HG02763 (cell line): Measurements from ENCODE around the gene POGK.

Source experiments
- ATAC-seq: cut with Tn5 transposase; IDR thresholded peaks from one replicate; pipeline ENCODE4 v1.9.1; 2021; ENCODE audit warnings: mild to moderate bottlenecking, moderate library complexity; ENCODE audit not compliant: unreplicated experiment

POGK gene

DNA sequence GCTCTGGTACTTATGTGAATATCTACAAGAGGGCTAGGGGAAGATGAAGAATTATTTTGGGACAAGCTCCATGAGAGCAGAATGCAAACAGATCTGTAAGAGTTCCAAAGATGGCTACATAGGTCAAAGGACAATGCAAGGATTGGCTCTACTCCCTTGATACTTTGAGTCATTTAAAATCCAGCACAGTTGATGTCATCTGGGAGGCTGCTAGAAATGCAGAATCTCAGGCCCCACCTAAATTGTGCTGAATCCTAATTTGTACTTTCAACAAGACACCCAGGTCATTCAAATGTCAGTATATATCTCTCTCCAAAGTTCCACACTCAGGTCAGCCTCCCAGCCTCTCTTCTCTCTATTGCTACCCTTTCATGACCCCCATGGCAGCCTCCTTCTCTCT, 60.5 kb downstream of the POGK start:
- ATAC-seq: no peak

DNA sequence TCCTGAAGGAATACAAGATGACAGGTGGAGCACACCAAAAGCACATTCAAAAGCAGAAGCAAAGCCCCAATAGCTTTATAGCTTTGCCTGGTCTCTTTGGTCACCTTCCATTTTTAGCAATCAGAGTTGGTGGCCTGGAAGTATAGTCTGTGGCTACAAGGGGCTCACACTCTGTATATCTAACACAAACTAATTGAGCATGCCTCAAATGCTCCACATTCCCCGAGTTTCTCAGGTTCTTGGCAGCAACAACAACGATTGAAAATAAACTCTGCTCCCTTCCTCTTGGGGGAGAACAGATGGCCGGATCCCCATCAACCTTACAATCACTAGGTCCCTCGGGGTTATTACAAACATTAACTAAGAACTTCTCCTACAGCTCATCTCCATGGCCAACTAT, 61.7 kb downstream of the POGK start:
- ATAC-seq: no peak

DNA sequence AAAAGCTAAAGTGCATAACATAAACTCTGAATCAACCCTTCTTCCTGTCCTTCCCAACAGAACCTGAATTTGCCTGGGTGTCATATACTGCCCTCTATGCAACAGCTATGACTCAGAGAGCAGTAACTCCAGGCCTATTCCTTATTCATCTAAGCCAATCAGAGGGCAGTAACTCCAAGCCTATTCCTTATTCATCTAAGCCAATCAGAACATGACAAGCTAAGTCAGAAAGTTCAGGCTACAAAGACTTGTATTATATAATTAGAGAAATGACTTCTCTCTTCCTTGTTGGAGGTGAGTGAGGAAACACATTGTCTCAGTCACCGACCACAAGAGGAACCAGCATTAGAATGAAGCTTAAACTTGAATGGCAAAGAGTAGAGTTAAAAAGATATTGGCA, 63.0 kb downstream of the POGK start:
- ATAC-seq: no peak

DNA sequence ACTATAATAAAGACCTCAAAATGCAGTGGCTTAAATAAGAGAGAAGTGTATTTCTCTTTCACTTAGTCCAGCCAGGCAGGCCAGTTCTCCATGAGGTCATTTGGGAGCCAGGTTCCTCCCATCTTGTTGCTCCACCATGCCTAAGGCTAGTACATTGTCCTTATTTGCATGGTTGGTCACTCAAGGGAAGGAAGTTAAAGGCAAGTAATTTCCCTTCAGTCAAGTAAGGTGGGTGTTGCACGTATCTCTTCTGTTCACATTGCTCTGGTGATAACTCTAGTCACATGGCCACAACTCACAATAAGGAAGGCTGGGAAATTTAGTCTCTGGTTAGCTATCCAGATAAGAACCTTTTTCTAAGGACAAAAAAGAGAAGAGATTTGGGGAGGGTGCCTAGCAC, 64.0 kb downstream of the POGK start:
- ATAC-seq: no peak

DNA sequence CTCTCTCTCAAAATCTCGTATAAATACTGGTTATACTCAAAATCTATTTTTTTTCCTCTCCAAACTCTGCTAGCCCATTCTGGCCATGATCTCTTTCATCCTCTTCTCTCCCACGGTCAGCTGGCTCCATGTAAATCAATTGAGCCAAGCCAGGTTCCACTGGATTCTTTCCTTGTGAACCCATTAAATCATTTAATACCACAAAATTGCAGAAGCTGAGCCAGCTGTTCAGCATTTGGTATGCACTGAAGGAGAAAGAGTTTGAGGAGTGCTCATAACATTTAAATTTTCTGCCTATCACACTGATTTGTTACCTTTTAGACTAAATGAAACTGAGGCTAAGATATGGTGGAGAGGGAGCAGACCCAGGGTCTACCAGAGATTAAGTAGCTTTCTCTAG, 65.9 kb downstream of the POGK start:
- ATAC-seq: no peak

DNA sequence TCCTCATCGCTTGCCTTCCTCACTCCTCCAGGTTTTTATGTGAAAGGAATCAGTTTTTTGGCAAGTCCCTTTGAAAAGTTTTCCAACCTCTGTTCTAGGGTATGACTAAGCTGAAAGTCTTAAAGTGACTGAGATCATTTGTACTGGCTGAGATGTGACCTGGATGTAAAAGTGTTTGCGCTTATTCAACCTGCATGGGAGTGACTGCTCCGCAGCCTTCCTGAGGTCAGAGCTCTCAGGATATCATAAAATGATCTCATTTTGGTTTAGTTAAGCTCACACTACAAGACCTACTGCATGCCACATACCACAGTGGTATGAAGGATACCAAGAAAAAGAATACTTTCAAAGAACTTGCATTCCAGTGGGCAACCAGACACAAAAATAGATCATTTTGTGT, 66.6 kb downstream of the POGK start:
- no peak for ATAC-seq
